Measurements from ENCODE around the gene CH25H. TPM values are rescaled to one million over a fixed set of nuclear protein-coding genes. Genes with fewer than 3 reads are reported as not detected.

CH25H gene
- total and polyA plus RNA-seq, 2 experiments from 2014 or later: 18.0 to 34.9 TPM

GRCh38 chr10:89241026-89241425, 33.9 kb upstream of the CH25H start:
- H3K9me2 ChIP-seq (ENCODE audit: insufficient read depth): no peaks in the 10 kb centered on the region
- in situ Hi-C loops (cut with MboI): no loop called here
- H3K36me3 ChIP-seq (ENCODE audit: low read depth): peaks cover 11% of the 10 kb centered on the region; the same call in 1 of the 2 replicates
- DNase-seq: no peak
- H3K79me2 ChIP-seq (ENCODE audit: insufficient read depth): no peaks in the 10 kb centered on the region
- no peak overlapping the region for H3K4me2 ChIP-seq (ENCODE audit: unreplicated experiment)
- H3K9ac ChIP-seq: no peak overlapping the region
- 85 to 88% methylated on average over 3 of the region's 3 CpGs for WGBS, 2 experiments (ENCODE audit: low coverage in 1 of 2, low lambda C conversion rate in 2 of 2, missing lambda C conversion rate in 2 of 2)
- no peaks in the 10 kb centered on the region for H3K9me3 ChIP-seq (ENCODE audit: low read depth)
- peaks cover 7% of the 10 kb centered on the region for H3K4me1 ChIP-seq (ENCODE audit: insufficient read depth)
- TF ChIP-seq EZH2phosphoT487 (IDR thresholded peaks at IDR 0.05; ENCODE audit: insufficient read depth, low read depth) (no peak), EZH2 (IDR thresholded peaks at IDR 0.05; ENCODE audit: insufficient read depth, poor library complexity, severe bottlenecking) (no peak)
- no peak overlapping the region for H2AFZ ChIP-seq
- H4K20me1 ChIP-seq (ENCODE audit: insufficient read depth): no peaks in the 10 kb centered on the region
- H3K4me3 ChIP-seq: no peak overlapping the region
- H3K27me3 ChIP-seq (replicated peaks; ENCODE audit: insufficient read depth): no peaks in the 10 kb centered on the region
- H3F3A ChIP-seq (ENCODE audit: insufficient read depth): peaks cover 10% of the 10 kb centered on the region
- H3K27ac ChIP-seq: no peak overlapping the region

GRCh38 chr10:89240519-89240918, 33.4 kb upstream of the CH25H start:
- Histone ChIP-seq H3K27ac (no peak overlapping the region), H3K36me3 (ENCODE audit: low read depth) (peaks cover 11% of the 10 kb centered on the region; the same call in 1 of the 2 replicates), H3K27me3 (replicated peaks; ENCODE audit: insufficient read depth) (no peaks in the 10 kb centered on the region), H4K20me1 (ENCODE audit: insufficient read depth) (no peaks in the 10 kb centered on the region), H3K9ac (no peak overlapping the region), H3K4me1 (ENCODE audit: insufficient read depth) (peaks cover 12% of the 10 kb centered on the region), H2AFZ (no peak overlapping the region), H3K9me3 (ENCODE audit: low read depth) (no peaks in the 10 kb centered on the region), H3K79me2 (ENCODE audit: insufficient read depth) (no peaks in the 10 kb centered on the region), H3F3A (ENCODE audit: insufficient read depth) (peaks cover 15% of the 10 kb centered on the region), H3K4me2 (ENCODE audit: unreplicated experiment) (no peak overlapping the region), H3K4me3 (no peak overlapping the region), H3K9me2 (ENCODE audit: insufficient read depth) (no peaks in the 10 kb centered on the region)
- TF ChIP-seq EZH2phosphoT487 (IDR thresholded peaks at IDR 0.05; ENCODE audit: insufficient read depth, low read depth) (no peak), EZH2 (IDR thresholded peaks at IDR 0.05; ENCODE audit: insufficient read depth, poor library complexity, severe bottlenecking) (no peak)
- in situ Hi-C loops (cut with MboI): no loop called here
- no peak for DNase-seq
- WGBS, 2 experiments (ENCODE audit: low coverage in 1 of 2, low lambda C conversion rate in 2 of 2, missing lambda C conversion rate in 2 of 2): 59 to 64% methylated on average over 3 of the region's 3 CpGs

GRCh38 chr10:89238956-89239644, 32.0 kb upstream of the CH25H start:
- DNase-seq: no peak
- no peak for TF ChIP-seq EZH2 (IDR thresholded peaks at IDR 0.05; ENCODE audit: insufficient read depth, poor library complexity, severe bottlenecking)
- no peak for TF ChIP-seq EZH2phosphoT487 (IDR thresholded peaks at IDR 0.05; ENCODE audit: insufficient read depth, low read depth)
- Histone ChIP-seq H3K9me2 (ENCODE audit: insufficient read depth) (no peaks in the 10 kb centered on the region), H4K20me1 (ENCODE audit: insufficient read depth) (no peaks in the 10 kb centered on the region), H3K79me2 (ENCODE audit: insufficient read depth) (no peaks in the 10 kb centered on the region), H3K4me3 (no peak overlapping the region), H2AFZ (no peak overlapping the region), H3K4me2 (ENCODE audit: unreplicated experiment) (no peak overlapping the region), H3K4me1 (ENCODE audit: insufficient read depth) (peaks cover 15% of the 10 kb centered on the region), H3K27ac (no peak overlapping the region), H3K9me3 (ENCODE audit: low read depth) (no peaks in the 10 kb centered on the region), H3K36me3 (ENCODE audit: low read depth) (peaks cover 7% of the 10 kb centered on the region; the same call in 1 of the 2 replicates), H3K27me3 (replicated peaks; ENCODE audit: insufficient read depth) (no peaks in the 10 kb centered on the region), H3K9ac (no peak overlapping the region), H3F3A (ENCODE audit: insufficient read depth) (peaks cover 15% of the 10 kb centered on the region)
- in situ Hi-C loops (cut with MboI): no loop called here
- WGBS, 2 experiments (ENCODE audit: low coverage in 1 of 2, low lambda C conversion rate in 2 of 2, missing lambda C conversion rate in 2 of 2): 87 to 88% methylated on average over 5 of the region's 5 CpGs

GRCh38 chr10:89237849-89238248, 30.7 kb upstream of the CH25H start:
- Histone ChIP-seq H3K9me2 (ENCODE audit: insufficient read depth) (no peaks in the 10 kb centered on the region), H3K4me1 (ENCODE audit: insufficient read depth) (peaks cover 15% of the 10 kb centered on the region), H4K20me1 (ENCODE audit: insufficient read depth) (no peaks in the 10 kb centered on the region), H3K27me3 (replicated peaks; ENCODE audit: insufficient read depth) (no peaks in the 10 kb centered on the region), H3F3A (ENCODE audit: insufficient read depth) (peaks cover 15% of the 10 kb centered on the region), H3K9ac (no peak overlapping the region), H3K36me3 (ENCODE audit: low read depth) (0 out of 2 replicates have a peak, but pooled peaks cover 7% of the 10 kb centered on the region), H3K27ac (no peak overlapping the region), H3K4me3 (no peak overlapping the region), H3K9me3 (ENCODE audit: low read depth) (no peaks in the 10 kb centered on the region), H3K4me2 (ENCODE audit: unreplicated experiment) (no peak overlapping the region), H3K79me2 (ENCODE audit: insufficient read depth) (no peaks in the 10 kb centered on the region), H2AFZ (no peak overlapping the region)
- no peak for DNase-seq
- no peak for TF ChIP-seq EZH2phosphoT487 (IDR thresholded peaks at IDR 0.05; ENCODE audit: insufficient read depth, low read depth)
- TF ChIP-seq EZH2 (IDR thresholded peaks at IDR 0.05; ENCODE audit: insufficient read depth, poor library complexity, severe bottlenecking): no peak
- in situ Hi-C loops (cut with MboI): no loop called here

Measured in GM23248 (cell line).